Hepatocyte (in vitro differentiated cells): ENCODE data around the gene SCGB1A1. TPM values are rescaled to one million over a fixed set of nuclear protein-coding genes. Genes with fewer than 3 reads are reported as not detected.

Experiments
- DNase-seq: peaks from one replicate; pipeline ENCODE4 v3.0.0-alpha.2; 2016; ENCODE audit warnings: low spot score
- H2AFZ ChIP-seq: fragments of 200-600 bp; sonication (generic); 2 replicates; pipeline ENCODE4 v1.6.0; 2016; ENCODE audit warnings: antibody characterized with exemption, mild to moderate bottlenecking
- H3K27ac ChIP-seq: fragments of 200-600 bp; sonication (generic); 2 replicates; pipeline ENCODE4 v1.5.1; 2016; ENCODE audit warnings: mild to moderate bottlenecking
- H3K27me3 ChIP-seq: fragments of 200-600 bp; sonication (generic); 2 replicates; pipeline ENCODE4 v1.6.1; 2016
- H3K36me3 ChIP-seq: fragments of 200-600 bp; sonication (generic); replicated peaks from 2 replicates; pipeline ENCODE4 v1.5.1; 2016; ENCODE audit warnings: low read depth; ENCODE audit not compliant: insufficient read depth
- H3K4me1 ChIP-seq: fragments of 200-600 bp; sonication (generic); 2 replicates; pipeline ENCODE4 v1.5.1; 2016; ENCODE audit warnings: mild to moderate bottlenecking, moderate library complexity; ENCODE audit not compliant: insufficient read depth
- H3K4me2 ChIP-seq: fragments of 200-600 bp; sonication (generic); 2 replicates; pipeline ENCODE4 v1.6.0; 2016
- H3K4me3 ChIP-seq: fragments of 200-600 bp; sonication (generic); 2 replicates; pipeline ENCODE4 v1.5.1; 2016; ENCODE audit warnings: mild to moderate bottlenecking
- H3K79me2 ChIP-seq: fragments of 200-600 bp; sonication (generic); 2 replicates; pipeline ENCODE4 v1.6.0; 2017; ENCODE audit warnings: mild to moderate bottlenecking
- H3K9me2 ChIP-seq: fragments of 200-600 bp; sonication (generic); replicated peaks from 2 replicates; pipeline ENCODE4 v1.6.0; 2017; ENCODE audit warnings: mild to moderate bottlenecking; ENCODE audit not compliant: insufficient read depth
- H3K9me3 ChIP-seq: fragments of 200-600 bp; sonication (generic); 2 replicates; pipeline ENCODE4 v1.5.1; 2016; ENCODE audit warnings: low read depth, mild to moderate bottlenecking
- H4K20me1 ChIP-seq: fragments of 200-600 bp; sonication (generic); 2 replicates; pipeline ENCODE4 v1.6.0; 2016; ENCODE audit warnings: mild to moderate bottlenecking; ENCODE audit not compliant: insufficient read depth, poor library complexity, severe bottlenecking
- CTCF ChIP-seq: fragments of 200-600 bp; sonication (generic); IDR thresholded peaks from 2 replicates; pipeline ENCODE4 v1.5.1; 2016; ENCODE audit warnings: antibody characterized with exemption, mild to moderate bottlenecking; ENCODE audit not compliant: poor library complexity
- EZH2 ChIP-seq: fragments of 200-600 bp; sonication (generic); IDR thresholded peaks from 2 replicates; pipeline ENCODE4 v1.6.1; 2016; ENCODE audit warnings: antibody characterized with exemption, mild to moderate bottlenecking, borderline replicate concordance
- EZH2phosphoT487 ChIP-seq: fragments of 200-600 bp; sonication (generic); IDR thresholded peaks from one replicate; pipeline ENCODE4 v1.6.1; 2018; ENCODE audit warnings: antibody characterized with exemption, mild to moderate bottlenecking, low read depth, moderate library complexity; ENCODE audit not compliant: unreplicated experiment, severe bottlenecking
- WGBS: methylation state at CpG from one replicate; pipeline ENCODE4 v1.1.6; 2016; ENCODE audit warnings: low lambda C conversion rate; ENCODE audit errors: missing lambda C conversion rate; 5-methylcytosine and 5-hydroxymethylcytosine counted together
- polyA plus RNA-seq: library from polyadenylated mRNA; unstranded; fragments of >200 nt; fragmentation: Nextera tagmentation; extraction: Ambion mirVana; gene quantifications from 2 replicates; pipeline ENCODE4 v1.2.1, GENCODE V29; 2016
- total RNA-seq: library from RNA; depleted of rRNA; stranded (reverse); fragments of >200 nt; gene quantifications from 2 replicates; pipeline ENCODE4 v1.2.3, GENCODE V29; 2014

The SCGB1A1 gene
- total and polyA plus RNA-seq, 2 experiments from 2014 or later: not detected

GRCh38 chr11:62461740-62462507 lies 43.1 kb downstream of the SCGB1A1 start:
- Histone ChIP-seq H2AFZ (no peak overlapping the region), H3K27ac (no peak overlapping the region), H3K4me1 (peaks cover 18% of the 10 kb centered on the region)

GRCh38 chr11:62462508-62462892 lies 43.7 kb downstream of the SCGB1A1 start:
- no peak overlapping the region for H2AFZ ChIP-seq
- H4K20me1 ChIP-seq: no peaks in the 10 kb centered on the region
- no peak for DNase-seq
- TF ChIP-seq EZH2phosphoT487 (no peak), CTCF (no peak), EZH2 (no peak)
- WGBS: 56% methylated on average over 9 of the region's 9 CpGs
- no peak overlapping the region for H3K4me3 ChIP-seq
- peaks cover 18% of the 10 kb centered on the region for H3K4me1 ChIP-seq
- H3K36me3 ChIP-seq: no peaks in the 10 kb centered on the region
- H3K9me2 ChIP-seq: no peaks in the 10 kb centered on the region
- no peak overlapping the region for H3K4me2 ChIP-seq
- no peak overlapping the region for H3K27ac ChIP-seq
- no peaks in the 10 kb centered on the region for H3K9me3 ChIP-seq
- no peaks in the 10 kb centered on the region for H3K79me2 ChIP-seq
- no peaks in the 10 kb centered on the region for H3K27me3 ChIP-seq

More at GRCh38 chr11:62461740-62462507, 43.1 kb downstream of the SCGB1A1 start:
- Histone ChIP-seq H3K79me2 (no peaks in the 10 kb centered on the region), H3K36me3 (no peaks in the 10 kb centered on the region), H4K20me1 (no peaks in the 10 kb centered on the region), H3K4me3 (no peak overlapping the region), H3K27me3 (no peaks in the 10 kb centered on the region), H3K4me2 (no peak overlapping the region), H3K9me3 (no peaks in the 10 kb centered on the region), H3K9me2 (no peaks in the 10 kb centered on the region)
- TF ChIP-seq EZH2phosphoT487 (no peak), EZH2 (no peak), CTCF (no peak)
- WGBS: 71% methylated on average over 15 of the region's 15 CpGs
- DNase-seq: no peak

GRCh38 chr11:62463121-62463542 lies 44.3 kb downstream of the SCGB1A1 start:
- 90% methylated on average over 6 of the region's 6 CpGs for WGBS
- no peaks in the 10 kb centered on the region for H4K20me1 ChIP-seq
- H3K27me3 ChIP-seq: no peaks in the 10 kb centered on the region
- H3K79me2 ChIP-seq: no peaks in the 10 kb centered on the region
- no peaks in the 10 kb centered on the region for H3K36me3 ChIP-seq
- no peaks in the 10 kb centered on the region for H3K9me3 ChIP-seq
- TF ChIP-seq EZH2: no peak
- H3K9me2 ChIP-seq: no peaks in the 10 kb centered on the region
- no peak overlapping the region for H2AFZ ChIP-seq
- no peak overlapping the region for H3K4me3 ChIP-seq
- no peak overlapping the region for H3K4me2 ChIP-seq
- H3K27ac ChIP-seq: no peak overlapping the region
- no peak for DNase-seq
- H3K4me1 ChIP-seq: peaks cover 15% of the 10 kb centered on the region

- H3K4me2 ChIP-seq: no peak overlapping the region
- H3K79me2 ChIP-seq: no peaks in the 10 kb centered on the region
- no peak for TF ChIP-seq CTCF
- H2AFZ ChIP-seq: no peak overlapping the region
- no peaks in the 10 kb centered on the region for H3K36me3 ChIP-seq
- no peaks in the 10 kb centered on the region for H3K27me3 ChIP-seq
- H3K4me3 ChIP-seq: no peak overlapping the region
- no peaks in the 10 kb centered on the region for H4K20me1 ChIP-seq
- H3K4me1 ChIP-seq: peaks cover 4% of the 10 kb centered on the region
- H3K27ac ChIP-seq: no peak overlapping the region
- no peak for DNase-seq
- H3K9me3 ChIP-seq: no peaks in the 10 kb centered on the region
- 92% methylated on average over 7 of the region's 7 CpGs for WGBS
- H3K9me2 ChIP-seq: no peaks in the 10 kb centered on the region
These were observed 45.8 kb downstream of the SCGB1A1 start for GRCh38 chr11:62464655-62465054.
